ENCODE data around the gene ARX.

DNA sequence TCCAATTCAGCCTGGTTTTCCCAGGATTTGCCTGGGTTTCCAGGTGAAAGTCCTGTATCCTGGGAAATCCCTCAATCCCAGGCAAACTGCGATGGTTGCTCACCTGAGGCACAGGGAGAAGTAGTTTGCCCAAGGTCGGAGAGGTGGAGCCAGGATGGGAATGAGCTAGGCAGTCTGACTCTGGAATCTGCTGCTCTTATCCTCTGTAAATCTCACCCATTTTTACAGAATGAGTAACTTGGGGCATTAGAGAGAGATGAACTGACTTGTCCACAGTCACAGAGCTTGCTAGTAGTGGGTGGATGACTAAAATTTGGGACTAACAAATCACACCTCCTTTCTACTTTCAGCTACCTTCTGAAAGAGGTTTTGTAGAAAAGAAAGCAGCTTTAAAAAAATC, 9.8 kb upstream of the ARX start:
- TF ChIP-seq, protein P1, sequence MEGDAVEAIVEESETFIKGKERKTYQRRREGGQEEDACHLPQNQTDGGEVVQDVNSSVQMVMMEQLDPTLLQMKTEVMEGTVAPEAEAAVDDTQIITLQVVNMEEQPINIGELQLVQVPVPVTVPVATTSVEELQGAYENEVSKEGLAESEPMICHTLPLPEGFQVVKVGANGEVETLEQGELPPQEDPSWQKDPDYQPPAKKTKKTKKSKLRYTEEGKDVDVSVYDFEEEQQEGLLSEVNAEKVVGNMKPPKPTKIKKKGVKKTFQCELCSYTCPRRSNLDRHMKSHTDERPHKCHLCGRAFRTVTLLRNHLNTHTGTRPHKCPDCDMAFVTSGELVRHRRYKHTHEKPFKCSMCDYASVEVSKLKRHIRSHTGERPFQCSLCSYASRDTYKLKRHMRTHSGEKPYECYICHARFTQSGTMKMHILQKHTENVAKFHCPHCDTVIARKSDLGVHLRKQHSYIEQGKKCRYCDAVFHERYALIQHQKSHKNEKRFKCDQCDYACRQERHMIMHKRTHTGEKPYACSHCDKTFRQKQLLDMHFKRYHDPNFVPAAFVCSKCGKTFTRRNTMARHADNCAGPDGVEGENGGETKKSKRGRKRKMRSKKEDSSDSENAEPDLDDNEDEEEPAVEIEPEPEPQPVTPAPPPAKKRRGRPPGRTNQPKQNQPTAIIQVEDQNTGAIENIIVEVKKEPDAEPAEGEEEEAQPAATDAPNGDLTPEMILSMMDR (IDR thresholded peaks at IDR 0.05; ENCODE audit: low read length) = no peak
- no peak for TF ChIP-seq EZH2 (IDR thresholded peaks at IDR 0.05; ENCODE audit: borderline replicate concordance, low read length)

Measured in OCI-LY1 (cell line).